Thoracic aorta (tissue), 2 donors: ENCODE results near the gene CABLES1. TPM values are rescaled to one million over a fixed set of nuclear protein-coding genes. Genes with fewer than 3 reads are reported as not detected.
A peak's percentile ranks its signal among the peaks of the same experiment; 100 is the strongest.
"Not testable (repeated sequence)": the region's sequence is repeated elsewhere in the genome, so short reads cannot be mapped to it uniquely, and the experiment has no call there.

Source experiments
- ATAC-seq: fragments of 150-250 bp; one replicate; pipeline ENCODE4 v1.8.0; 2017; ENCODE audit warnings: low read depth; ENCODE audit not compliant: insufficient number of reproducible peaks, low FRiP score
- DNase-seq: peaks from one replicate; pipeline ENCODE4 v3.0.0-alpha.2; 2020; ENCODE audit warnings: low spot score
- H3K27ac ChIP-seq, 2 donors: fragments of 200-600 bp; sonication (generic); 1 replicate in 1 of 2; 2 replicates in 1 of 2; pipeline ENCODE4 v1.5.1; 2016; ENCODE audit warnings: mild to moderate bottlenecking in 2 of 2, moderate library complexity in 2 of 2
- H3K27me3 ChIP-seq: fragments of 200-600 bp; sonication (generic); replicated peaks from 2 replicates; pipeline ENCODE4 v1.6.0; 2016; ENCODE audit warnings: mild to moderate bottlenecking; ENCODE audit not compliant: insufficient read depth
- H3K36me3 ChIP-seq: fragments of 200-600 bp; sonication (generic); one replicate; pipeline ENCODE4 v1.5.1; 2016
- H3K4me1 ChIP-seq, 2 donors: fragments of 200-600 bp; sonication (generic); 1 replicate in 1 of 2; 2 replicates in 1 of 2; pipeline versions ENCODE4 v1.5.1 to v1.6.0; 2016; ENCODE audit warnings: low read depth in 2 of 2, mild to moderate bottlenecking in 1 of 2; ENCODE audit not compliant: control insufficient read depth in 1 of 2
- H3K4me3 ChIP-seq: fragments of 200-600 bp; sonication (generic); 2 replicates; pipeline ENCODE4 v1.5.1; 2016; ENCODE audit warnings: mild to moderate bottlenecking
- H3K9me3 ChIP-seq: fragments of 200-600 bp; sonication (generic); 2 replicates; pipeline ENCODE4 v1.5.1; 2016
- total RNA-seq, 2 donors: library from RNA; depleted of rRNA; stranded (reverse); fragments of >200 nt; gene quantifications; one replicate each; pipeline versions ENCODE4 v1.1.0 to v1.2.3, GENCODE V29; 2016
- TF ChIP-seq, protein P1 (sequence below): fragments of 200-600 bp; sonication (generic); IDR thresholded peaks from one replicate; pipeline ENCODE4 v1.5.1; 2019; ENCODE audit warnings: antibody characterized with exemption

Gene CABLES1
- total RNA-seq, 2 donors from 2014 or later = 25.7 to 28.7 TPM

DNA sequence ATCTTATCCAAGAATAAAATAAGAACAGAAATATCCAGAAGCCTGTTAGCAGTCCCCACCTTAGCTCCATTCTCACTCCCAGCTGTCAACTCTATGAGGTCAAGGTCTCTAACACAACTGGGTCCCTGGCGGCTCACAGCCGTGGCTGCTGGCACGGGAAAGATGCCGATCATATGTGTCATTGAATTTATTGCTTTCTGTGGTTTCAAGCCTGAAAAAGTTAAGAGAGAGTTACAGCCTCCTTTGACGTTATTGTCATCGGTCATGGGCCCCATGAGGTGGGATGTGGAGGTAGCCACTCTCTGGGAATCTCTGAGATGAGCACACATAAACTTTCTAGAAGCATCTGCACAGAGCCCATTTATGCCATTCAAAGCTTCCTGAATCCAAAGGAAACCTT, 28.7 kb upstream of the CABLES1 start:
- ATAC-seq (peak; percentile 41), DNase-seq (no peak)
- TF ChIP-seq, protein P1, sequence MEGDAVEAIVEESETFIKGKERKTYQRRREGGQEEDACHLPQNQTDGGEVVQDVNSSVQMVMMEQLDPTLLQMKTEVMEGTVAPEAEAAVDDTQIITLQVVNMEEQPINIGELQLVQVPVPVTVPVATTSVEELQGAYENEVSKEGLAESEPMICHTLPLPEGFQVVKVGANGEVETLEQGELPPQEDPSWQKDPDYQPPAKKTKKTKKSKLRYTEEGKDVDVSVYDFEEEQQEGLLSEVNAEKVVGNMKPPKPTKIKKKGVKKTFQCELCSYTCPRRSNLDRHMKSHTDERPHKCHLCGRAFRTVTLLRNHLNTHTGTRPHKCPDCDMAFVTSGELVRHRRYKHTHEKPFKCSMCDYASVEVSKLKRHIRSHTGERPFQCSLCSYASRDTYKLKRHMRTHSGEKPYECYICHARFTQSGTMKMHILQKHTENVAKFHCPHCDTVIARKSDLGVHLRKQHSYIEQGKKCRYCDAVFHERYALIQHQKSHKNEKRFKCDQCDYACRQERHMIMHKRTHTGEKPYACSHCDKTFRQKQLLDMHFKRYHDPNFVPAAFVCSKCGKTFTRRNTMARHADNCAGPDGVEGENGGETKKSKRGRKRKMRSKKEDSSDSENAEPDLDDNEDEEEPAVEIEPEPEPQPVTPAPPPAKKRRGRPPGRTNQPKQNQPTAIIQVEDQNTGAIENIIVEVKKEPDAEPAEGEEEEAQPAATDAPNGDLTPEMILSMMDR = no peak

DNA sequence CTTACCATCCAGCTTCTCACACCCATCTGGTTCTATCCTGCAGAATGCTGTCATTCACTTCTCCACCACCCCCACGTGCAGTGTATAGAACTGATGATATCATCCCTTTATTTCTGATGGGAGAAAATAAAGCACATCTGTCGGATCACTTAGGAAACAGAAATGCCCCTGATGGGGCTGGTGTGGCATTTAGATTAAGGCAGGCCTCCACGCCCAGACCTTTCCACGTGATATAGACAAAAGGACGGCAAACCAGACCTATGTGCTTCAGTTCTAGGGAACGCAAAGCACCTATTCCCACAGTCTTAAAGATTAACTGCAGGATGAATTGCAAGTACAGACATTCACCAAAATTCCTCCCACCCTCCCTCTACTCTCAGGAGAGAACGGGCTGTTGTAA, 27.6 kb upstream of the CABLES1 start:
- no peak overlapping the region for H3K4me3 ChIP-seq
- H3K27ac ChIP-seq = peak overlapping the region; percentile 59 to 81
- DNase-seq = no peak
- TF ChIP-seq, protein P1 = no peak
- H3K4me1 ChIP-seq = peaks cover 10 to 32% of the 10 kb centered on the region in 2 donors
- no peaks in the 10 kb centered on the region for H3K27me3 ChIP-seq
- no peaks in the 10 kb centered on the region for H3K9me3 ChIP-seq
- no peaks in the 10 kb centered on the region for H3K36me3 ChIP-seq
- ATAC-seq = no peak

More for the DNA sequence above, 28.7 kb upstream of the CABLES1 start:
- no peaks in the 10 kb centered on the region for H3K27me3 ChIP-seq
- peak overlapping the region; percentile 69 to 81 for H3K27ac ChIP-seq
- H3K4me3 ChIP-seq = peak overlapping the region; percentile 3
- peaks cover 10 to 32% of the 10 kb centered on the region in 2 donors for H3K4me1 ChIP-seq
- no peaks in the 10 kb centered on the region for H3K9me3 ChIP-seq
- no peaks in the 10 kb centered on the region for H3K36me3 ChIP-seq

DNA sequence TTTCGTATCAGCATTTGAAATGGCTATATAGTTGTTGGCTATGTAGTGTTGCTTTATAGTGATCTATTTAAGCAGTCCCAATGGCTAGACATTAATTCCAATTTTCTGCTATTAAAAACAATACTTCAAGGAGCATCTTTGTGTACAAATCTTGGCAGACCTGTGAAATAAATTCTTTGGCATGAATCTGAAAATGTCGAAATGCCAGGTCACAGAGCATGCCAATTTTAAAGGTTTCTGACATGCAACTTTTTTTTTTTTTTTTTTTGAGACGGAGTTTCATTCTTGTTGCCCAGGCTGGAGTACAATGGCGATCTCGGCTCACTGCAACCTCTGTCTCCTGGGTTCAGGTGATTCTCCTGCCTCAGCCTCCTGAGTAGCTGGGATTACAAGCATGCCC, 26.8 kb upstream of the CABLES1 start:
- no peaks in the 10 kb centered on the region for H3K27me3 ChIP-seq
- DNase-seq (no peak), ATAC-seq (no peak)
- TF ChIP-seq, protein P1 = no peak
- H3K4me3 ChIP-seq = no peak overlapping the region
- no peaks in the 10 kb centered on the region for H3K36me3 ChIP-seq
- H3K4me1 ChIP-seq = peaks cover 10 to 33% of the 10 kb centered on the region in 2 donors
- H3K9me3 ChIP-seq = no peaks in the 10 kb centered on the region
- H3K27ac ChIP-seq = peak overlapping the region in 1 of 2 donors; percentile 81

DNA sequence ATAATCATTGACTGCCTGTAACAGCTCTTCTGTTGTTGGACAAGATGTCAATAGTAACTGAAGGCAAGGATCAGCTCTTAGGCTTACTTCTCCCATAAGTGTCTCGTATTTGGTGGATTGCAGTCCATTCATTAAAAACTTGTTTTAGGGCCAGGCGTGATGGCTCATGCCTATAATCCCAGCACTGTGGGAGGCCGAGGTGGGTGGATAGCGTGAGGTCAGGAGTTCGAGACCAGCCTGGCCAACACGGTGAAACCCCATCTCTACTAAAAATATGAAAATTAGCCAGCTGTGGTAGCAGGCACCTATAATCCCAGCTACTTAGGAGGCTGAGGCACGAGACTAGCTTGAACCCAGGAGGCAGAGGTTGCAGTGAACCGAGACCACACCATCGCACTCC, 26.1 kb upstream of the CABLES1 start:
- not testable (repeated sequence) for ATAC-seq, H3K36me3 ChIP-seq, H3K9me3 ChIP-seq, H3K4me3 ChIP-seq, H3K27ac ChIP-seq, DNase-seq, H3K27me3 ChIP-seq
- peaks cover 11 to 40% of the 10 kb centered on the region in 2 donors for H3K4me1 ChIP-seq

- Histone ChIP-seq H3K4me3 (no peak overlapping the region), H3K36me3 (no peaks in the 10 kb centered on the region), H3K27me3 (no peaks in the 10 kb centered on the region), H3K4me1 (peaks cover 7 to 24% of the 10 kb centered on the region in 2 donors), H3K9me3 (no peaks in the 10 kb centered on the region), H3K27ac (no peak overlapping the region)
- TF ChIP-seq, protein P1 = no peak
- DNase-seq (no peak), ATAC-seq (no peak)
Observed at GRCh38 chr18:23113576-23113975, 21.7 kb upstream of the CABLES1 start.
